AG04450 (cell line): ENCODE measurements around the gene ZNF667. TPM values are rescaled to one million over a fixed set of nuclear protein-coding genes. Genes with fewer than 3 reads are reported as not detected.

ENCODE experiments used
- CTCF ChIA-PET: fragments of 300-600, 350-600 bp; formaldehyde crosslinking; extraction: SDS; loops from one replicate; lab custom pipeline; 2022; ENCODE audit warnings: antibody characterized with exemption, inconsistent platforms; lab: Charles Lee
- POLR2A ChIA-PET: fragments of 350-600 bp; formaldehyde crosslinking; extraction: SDS; loops from one replicate; lab custom pipeline; 2021; ENCODE audit warnings: antibody characterized with exemption, inconsistent platforms; lab: Yijun Ruan, JAX
- DNase-seq: peaks from one replicate; pipeline ENCODE4 v3.0.0-alpha.2; 2011; ENCODE audit warnings: low read depth, low spot score
- H3K27ac ChIP-seq: one replicate; pipeline ENCODE4 v1.5.1; 2012; ENCODE audit warnings: low read depth, low read length, control low read depth
- H3K27me3 ChIP-seq: one replicate; pipeline ENCODE4 v1.6.0; 2012; ENCODE audit warnings: low read length; ENCODE audit not compliant: control insufficient read depth, insufficient read depth
- H3K4me3 ChIP-seq: 2 replicates; pipeline ENCODE4 v1.5.1; 2011; ENCODE audit warnings: mild to moderate bottlenecking, low read depth, low read length, control low read depth
- H3K9me3 ChIP-seq: 2 replicates; pipeline ENCODE4 v1.5.1; 2012; ENCODE audit warnings: low read length; ENCODE audit not compliant: control insufficient read depth, insufficient read depth
- CTCF ChIP-seq: IDR thresholded peaks from 2 replicates; pipeline ENCODE4 v1.5.1; 2011; ENCODE audit warnings: low read depth, low read length, control low read depth, inconsistent platforms
- polyA plus RNA-seq: library from polyadenylated mRNA; depleted of rRNA; stranded (reverse); fragments of >200 nt; gene quantifications from 2 replicates; pipeline ENCODE4 v1.2.3, GENCODE V29; 2011

ZNF667 gene
- polyA plus RNA-seq, 1 experiment, result 4.4 TPM

- peaks cover 27% of the 10 kb centered on the region for H3K9me3 ChIP-seq
- DNase-seq, result no peak
- TF ChIP-seq CTCF, result no peak
- H3K27ac ChIP-seq, result no peak overlapping the region
- no peak overlapping the region for H3K4me3 ChIP-seq
- ChIA-PET CTCF (no interaction called here), POLR2A (no interaction called here)
- H3K27me3 ChIP-seq, result no peaks in the 10 kb centered on the region
Measured at GRCh38 chr19:56441206-56441792, 35.8 kb downstream of the ZNF667 start.

GRCh38 chr19:56423985-56424353 lies 53.2 kb downstream of the ZNF667 start:
- no peak for DNase-seq
- Histone ChIP-seq H3K27ac (no peak overlapping the region), H3K27me3 (no peaks in the 10 kb centered on the region), H3K9me3 (peaks cover 34% of the 10 kb centered on the region), H3K4me3 (no peak overlapping the region)
- no peak for TF ChIP-seq CTCF
- POLR2A ChIA-PET, result no interaction called here
- CTCF ChIA-PET, result no interaction called here

- POLR2A ChIA-PET, result no interaction called here
Measured at GRCh38 chr19:56423276-56423984, 53.7 kb downstream of the ZNF667 start.

GRCh38 chr19:56405062-56405461 lies 72.1 kb downstream of the ZNF667 start:
- peaks cover 38% of the 10 kb centered on the region for H3K9me3 ChIP-seq
- no peaks in the 10 kb centered on the region for H3K27me3 ChIP-seq
- CTCF ChIA-PET, result no interaction called here
- POLR2A ChIA-PET, result no interaction called here
- H3K27ac ChIP-seq, result no peak overlapping the region
- no peak for DNase-seq
- no peak for TF ChIP-seq CTCF
- H3K4me3 ChIP-seq, result peak overlapping the region; percentile 96

More at GRCh38 chr19:56423276-56423984, 53.7 kb downstream of the ZNF667 start:
- TF ChIP-seq CTCF, result no peak
- H3K27me3 ChIP-seq, result no peaks in the 10 kb centered on the region
- peaks cover 32% of the 10 kb centered on the region for H3K9me3 ChIP-seq
- CTCF ChIA-PET, result no interaction called here
- DNase-seq, result no peak
- H3K27ac ChIP-seq, result no peak overlapping the region
- no peak overlapping the region for H3K4me3 ChIP-seq

GRCh38 chr19:56404705-56405056 lies 72.5 kb downstream of the ZNF667 start:
- TF ChIP-seq CTCF, result no peak
- H3K27ac ChIP-seq, result peak overlapping the region; percentile 42
- CTCF ChIA-PET, result no interaction called here
- no peak for DNase-seq
- H3K4me3 ChIP-seq, result peak overlapping the region; percentile 96
- POLR2A ChIA-PET, result no interaction called here
- peaks cover 38% of the 10 kb centered on the region for H3K9me3 ChIP-seq
- no peaks in the 10 kb centered on the region for H3K27me3 ChIP-seq
